Measurements from ENCODE around the gene ZGRF1. TPM values are rescaled to one million over a fixed set of nuclear protein-coding genes. Genes with fewer than 3 reads are reported as not detected.

The ZGRF1 gene
- total and polyA plus RNA-seq, 2 donors (not counting 3 experiments of a cell fraction or from before 2014, with no cell fraction given): 2.4 to 14.4 TPM

DNA sequence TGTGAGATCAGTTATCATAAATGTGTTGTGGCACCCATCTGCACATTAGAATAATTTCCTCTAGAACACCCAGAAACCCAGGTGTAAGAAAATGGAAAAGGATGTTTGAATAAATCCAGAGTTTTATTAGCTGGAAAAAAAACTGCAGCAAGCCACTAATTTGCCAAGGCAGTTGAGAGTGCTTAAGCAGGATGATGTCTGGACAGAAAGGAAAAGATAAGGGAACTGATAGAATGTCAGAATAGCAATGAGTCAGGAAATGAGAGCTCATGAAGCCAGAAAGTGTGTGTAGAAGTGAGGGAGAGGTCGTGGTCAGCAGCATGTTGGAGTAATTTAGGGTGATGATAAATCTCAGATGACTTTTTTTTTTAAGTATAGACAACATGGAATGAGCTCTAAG, 105.6 kb downstream of the ZGRF1 start:
- Histone ChIP-seq H3K79me2 (ENCODE audit: control insufficient read depth, insufficient read depth, low read length) (no peaks in the 10 kb centered on the region), H3K9me3 (replicated peaks; ENCODE audit: control insufficient read depth, insufficient read depth, low read length) (no peaks in the 10 kb centered on the region), H3K36me3 (ENCODE audit: control insufficient read depth in 2 of 2, extremely low read depth in 1 of 2, insufficient read depth in 2 of 2, low read length in 2 of 2) (no peaks in the 10 kb centered on the region), H3K27me3 (ENCODE audit: control insufficient read depth in 2 of 2, insufficient read depth in 2 of 2, low read length in 2 of 2) (peaks cover 5 to 16% of the 10 kb centered on the region in 2 experiments), H3K4me2 (ENCODE audit: insufficient read depth, low read length) (no peak overlapping the region), H2AFZ (ENCODE audit: low read depth, low read length) (no peak overlapping the region), H3K4me3 (replicated peaks in 1 of 3; ENCODE audit: insufficient read depth in 1 of 3, low read depth in 1 of 3, low read length in 3 of 3) (no peak overlapping the region), H4K20me1 (replicated peaks; ENCODE audit: control insufficient read depth, extremely low read depth, insufficient read depth, low read length) (no peaks in the 10 kb centered on the region), H3K9me1 (replicated peaks; ENCODE audit: control insufficient read depth, extremely low read depth, insufficient read depth, low read length) (no peaks in the 10 kb centered on the region), H3K27ac (ENCODE audit: insufficient read depth, low read depth, low read length) (no peak overlapping the region), H3K9ac (replicated peaks; ENCODE audit: extremely low read depth, insufficient read depth, low read length) (no peak overlapping the region), H3K4me1 (ENCODE audit: control insufficient read depth, extremely low read depth, insufficient read depth, low read length) (no peaks in the 10 kb centered on the region)
- TF ChIP-seq POLR2A (IDR thresholded peaks at IDR 0.05; ENCODE audit: low read depth, low read length) (no peak), JUN (IDR thresholded peaks at IDR 0.05; ENCODE audit: borderline replicate concordance, insufficient read depth, insufficient read length, low read depth) (no peak), GATA2 (IDR thresholded peaks at IDR 0.05; ENCODE audit: insufficient read depth, insufficient read length, low read depth, low read length) (no peak)
- TF ChIP-seq, protein P1, sequence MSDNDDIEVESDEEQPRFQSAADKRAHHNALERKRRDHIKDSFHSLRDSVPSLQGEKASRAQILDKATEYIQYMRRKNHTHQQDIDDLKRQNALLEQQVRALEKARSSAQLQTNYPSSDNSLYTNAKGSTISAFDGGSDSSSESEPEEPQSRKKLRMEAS (IDR thresholded peaks at IDR 0.05; ENCODE audit: insufficient read depth, insufficient read length): no peak
- TF ChIP-seq, protein P2, sequence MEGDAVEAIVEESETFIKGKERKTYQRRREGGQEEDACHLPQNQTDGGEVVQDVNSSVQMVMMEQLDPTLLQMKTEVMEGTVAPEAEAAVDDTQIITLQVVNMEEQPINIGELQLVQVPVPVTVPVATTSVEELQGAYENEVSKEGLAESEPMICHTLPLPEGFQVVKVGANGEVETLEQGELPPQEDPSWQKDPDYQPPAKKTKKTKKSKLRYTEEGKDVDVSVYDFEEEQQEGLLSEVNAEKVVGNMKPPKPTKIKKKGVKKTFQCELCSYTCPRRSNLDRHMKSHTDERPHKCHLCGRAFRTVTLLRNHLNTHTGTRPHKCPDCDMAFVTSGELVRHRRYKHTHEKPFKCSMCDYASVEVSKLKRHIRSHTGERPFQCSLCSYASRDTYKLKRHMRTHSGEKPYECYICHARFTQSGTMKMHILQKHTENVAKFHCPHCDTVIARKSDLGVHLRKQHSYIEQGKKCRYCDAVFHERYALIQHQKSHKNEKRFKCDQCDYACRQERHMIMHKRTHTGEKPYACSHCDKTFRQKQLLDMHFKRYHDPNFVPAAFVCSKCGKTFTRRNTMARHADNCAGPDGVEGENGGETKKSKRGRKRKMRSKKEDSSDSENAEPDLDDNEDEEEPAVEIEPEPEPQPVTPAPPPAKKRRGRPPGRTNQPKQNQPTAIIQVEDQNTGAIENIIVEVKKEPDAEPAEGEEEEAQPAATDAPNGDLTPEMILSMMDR (IDR thresholded peaks at IDR 0.05; ENCODE audit: extremely low read depth in 1 of 2, insufficient read depth in 1 of 2, low read depth in 1 of 2, low read length in 2 of 2): no peak
- CTCF ChIA-PET: interaction anchor here (0.8 to 2.3 kb wide), 6 partner anchors 8 to 74 kb away, joined by 3 to 8 read pairs (median 3); no protein-coding TSS in a partner anchor
- no TSS peak for BruUV-seq (replicated peaks)
- intact Hi-C loops (cut with micrococcal nuclease) (no loop called here), dilution Hi-C loops (cut with MboI; ENCODE audit: extremely low pct_ligation_motif_present, low sequenced_read_pairs) (no loop called here)
- DNase-seq (ENCODE audit: low read depth, low spot score) (no peak), FAIRE-seq (no peak)
- POLR2A ChIA-PET: no interaction called here

DNA sequence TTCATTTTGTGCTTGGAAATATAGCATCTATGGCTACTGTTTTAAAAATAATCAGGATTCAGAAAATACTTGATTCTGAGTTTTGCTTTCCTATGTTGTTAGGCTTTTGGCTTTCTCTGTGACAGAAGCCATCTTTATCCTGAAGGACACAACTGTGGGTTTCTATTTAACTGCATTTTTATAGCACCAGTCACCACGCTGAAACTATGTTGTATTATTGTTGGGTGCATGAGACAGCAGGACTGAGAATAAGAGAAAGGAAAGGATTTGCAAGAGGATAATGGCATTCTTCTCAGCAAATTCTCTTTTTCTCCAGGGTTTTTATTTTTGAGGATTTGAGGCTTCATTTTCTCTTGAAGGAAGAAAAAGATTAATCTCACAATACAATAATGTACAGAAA, 110.6 kb downstream of the ZGRF1 start:
- no TSS peak for BruUV-seq (replicated peaks)
- peaks cover 43 to 65% of the 10 kb centered on the region in 2 experiments for H3K27me3 ChIP-seq (ENCODE audit: control insufficient read depth in 2 of 2, insufficient read depth in 2 of 2, low read length in 2 of 2)

More for the DNA sequence above, 110.6 kb downstream of the ZGRF1 start:
- Histone ChIP-seq H3K4me2 (ENCODE audit: insufficient read depth, low read length) (no peak overlapping the region), H3K79me2 (ENCODE audit: control insufficient read depth, insufficient read depth, low read length) (no peaks in the 10 kb centered on the region), H4K20me1 (replicated peaks; ENCODE audit: control insufficient read depth, extremely low read depth, insufficient read depth, low read length) (no peaks in the 10 kb centered on the region), H3K4me1 (ENCODE audit: control insufficient read depth, extremely low read depth, insufficient read depth, low read length) (peaks cover 10% of the 10 kb centered on the region), H3K36me3 (ENCODE audit: control insufficient read depth in 2 of 2, extremely low read depth in 1 of 2, insufficient read depth in 2 of 2, low read length in 2 of 2) (no peaks in the 10 kb centered on the region), H3K4me3 (replicated peaks in 1 of 3; ENCODE audit: insufficient read depth in 1 of 3, low read depth in 1 of 3, low read length in 3 of 3) (no peak overlapping the region), H3K9me3 (replicated peaks; ENCODE audit: control insufficient read depth, insufficient read depth, low read length) (no peaks in the 10 kb centered on the region), H3K27ac (ENCODE audit: insufficient read depth, low read depth, low read length) (no peak overlapping the region), H3K9ac (replicated peaks; ENCODE audit: extremely low read depth, insufficient read depth, low read length) (no peak overlapping the region), H3K9me1 (replicated peaks; ENCODE audit: control insufficient read depth, extremely low read depth, insufficient read depth, low read length) (no peaks in the 10 kb centered on the region), H2AFZ (ENCODE audit: low read depth, low read length) (no peak overlapping the region)
- intact Hi-C loops (cut with micrococcal nuclease) (no loop called here), dilution Hi-C loops (cut with MboI; ENCODE audit: extremely low pct_ligation_motif_present, low sequenced_read_pairs) (no loop called here)
- no peak for TF ChIP-seq EZH2 (IDR thresholded peaks at IDR 0.05; ENCODE audit: borderline replicate concordance, low read depth, low read length, severe bottlenecking)
- no peak for TF ChIP-seq GATA2 (IDR thresholded peaks at IDR 0.05; ENCODE audit: insufficient read depth, insufficient read length, low read depth, low read length)
- ChIA-PET POLR2A (no interaction called here), CTCF (no interaction called here)
- DNase-seq (ENCODE audit: low read depth, low spot score): no peak
- no peak for FAIRE-seq

All from endothelial cell of umbilical vein (primary cell).